Activated CD8-positive, alpha-beta T cell treated with anti-CD3 and anti-CD28 coated beads for 36 hours (primary cell): Measurements from ENCODE around the gene AIFM2. TPM values are rescaled to one million over a fixed set of nuclear protein-coding genes. Genes with fewer than 3 reads are reported as not detected.
A peak's percentile ranks its signal among the peaks of the same experiment; 100 is the strongest.
"Not testable (repeated sequence)": the region's sequence is repeated elsewhere in the genome, so short reads cannot be mapped to it uniquely, and the experiment has no call there.

Experiments used
- ATAC-seq: fragments of 200-7000 bp; cut with Tn5 transposase; one replicate; pipeline ENCODE4 v1.10.0; 2021; ENCODE audit warnings: mild to moderate bottlenecking, moderate library complexity
- CTCF ChIA-PET: fragments of 350-600 bp; sonication (Branson Sonifier 250); formaldehyde crosslinking; loops from one replicate; lab custom pipeline; 2021; ENCODE audit warnings: antibody characterized with exemption; lab: Charles Lee
- POLR2A ChIA-PET: fragments of 350-600 bp; sonication (Branson Sonifier 250); formaldehyde crosslinking; loops from one replicate; lab custom pipeline; 2021; ENCODE audit warnings: antibody characterized with exemption; lab: Charles Lee
- DNase-seq: peaks from one replicate; pipeline ENCODE4 v3.0.0-alpha.2; 2020
- H3K27ac Mint-ChIP-seq: one replicate; pipeline ENCODE4 v1.8.0; 2021; ENCODE audit warnings: mild to moderate bottlenecking, mixed read lengths
- H3K27me3 Mint-ChIP-seq: one replicate; pipeline ENCODE4 v1.8.0; 2021; ENCODE audit warnings: mixed read lengths
- H3K36me3 Mint-ChIP-seq: one replicate; pipeline ENCODE4 v1.8.0; 2021; ENCODE audit warnings: low read depth, mixed read lengths
- H3K4me1 Mint-ChIP-seq: one replicate; pipeline ENCODE4 v1.8.0; 2021; ENCODE audit warnings: low read depth, mixed read lengths
- H3K4me3 Mint-ChIP-seq: one replicate; pipeline ENCODE4 v1.8.0; 2021; ENCODE audit warnings: mild to moderate bottlenecking, moderate library complexity, mixed read lengths
- H3K9me3 Mint-ChIP-seq: one replicate; pipeline ENCODE4 v1.8.0; 2021; ENCODE audit warnings: mixed read lengths
- CTCF ChIP-seq: fragments of 200-600 bp; IDR thresholded peaks from one replicate; pipeline ENCODE4 v1.8.0; 2022; ENCODE audit warnings: antibody characterized with exemption, mild to moderate bottlenecking
- intact Hi-C: fragments of 100-400 bp; cut with micrococcal nuclease; formaldehyde crosslinking; loops from one replicate; pipeline ENCODE4 v1.10.0; 2022
- total RNA-seq, 2 experiments: library from RNA; stranded (reverse); gene quantifications; one replicate each; pipeline ENCODE4 v1.2.3, GENCODE V29; 2021

Gene AIFM2
- total RNA-seq = 1 to 10 TPM; 6.3 to 8.2 TPM

DNA sequence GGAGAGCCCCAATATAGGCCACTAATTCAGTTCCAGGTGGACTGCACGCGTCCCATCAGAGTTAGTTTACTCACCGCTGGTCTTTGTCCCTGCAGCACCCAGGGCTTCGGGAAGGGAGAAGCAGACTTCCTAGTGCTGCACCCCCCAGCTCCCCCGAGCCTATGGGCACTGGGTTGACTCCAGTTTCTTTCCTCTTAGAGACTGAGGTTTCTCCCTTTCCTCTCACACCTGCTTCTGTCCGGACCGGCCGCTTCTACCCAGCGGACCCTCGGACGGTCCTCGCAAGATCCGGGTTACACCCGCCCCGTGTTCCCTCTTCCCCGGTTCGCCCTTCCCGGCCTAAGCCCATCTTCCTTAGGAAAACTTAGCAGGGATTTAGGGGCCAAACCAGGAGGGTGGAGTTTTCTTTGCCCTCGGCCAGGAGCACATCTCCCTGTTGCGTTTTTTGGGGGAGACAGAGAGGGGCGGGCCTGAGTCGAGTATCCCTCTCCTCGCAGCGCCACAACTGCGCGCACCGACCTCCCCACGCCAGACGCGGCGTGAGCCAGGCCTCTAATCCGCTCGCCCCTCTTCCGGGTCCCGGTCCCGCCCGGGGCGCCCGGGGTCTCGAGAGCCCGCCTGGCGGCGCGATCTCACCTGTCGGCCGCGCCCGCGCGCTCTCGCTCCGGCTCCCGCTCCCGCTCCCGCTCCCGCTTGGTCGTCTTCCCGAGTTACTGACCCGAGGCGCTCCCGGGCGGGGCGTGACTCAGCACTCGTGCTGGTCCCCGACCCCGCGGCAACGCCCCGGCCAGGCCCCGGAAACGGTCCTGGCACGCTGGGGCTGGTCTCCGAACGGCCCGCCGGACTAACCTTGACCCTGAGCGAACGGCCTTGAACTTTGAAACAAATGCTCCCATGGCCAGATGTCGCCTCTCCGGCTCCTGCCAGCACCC lies at the start of gene AIFM2:
TSS of gene AIFM2 (minus strand) at position 728 of the 932 bp plus-strand sequence. CDS start 8,741 bp downstream, outside the sequence.
- Mint-ChIP-seq H3K36me3 (peaks cover 4% of the 10 kb centered on the region), H3K4me3 (peak within 1 kb of the TSS; percentile 80), H3K27me3 (no peaks in the 10 kb centered on the region), H3K4me1 (peaks cover 22% of the 10 kb centered on the region), H3K9me3 (no peaks in the 10 kb centered on the region), H3K27ac (peak within 1 kb of the TSS; percentile 93)
- ATAC-seq = peak; percentile 88
- ChIA-PET POLR2A (interaction anchor here (0.6 to 5.3 kb wide), 3 partner anchors 13 to 131 kb away, joined by 3 to 38 read pairs (median 3); partner anchors contain the start of gene TYSND1), CTCF (interaction anchor here (1.7 to 3.8 kb wide), 3 partner anchors 14 to 34 kb away, joined by 3 to 37 read pairs (median 28); partner anchors contain the start of gene TYSND1)
- intact Hi-C loops = no loop called here
- no peak for TF ChIP-seq CTCF
- peak; percentile 55 for DNase-seq

GRCh38 chr10:70179209-70179608 lies 46.6 kb upstream of the AIFM2 start:
- intact Hi-C loops = loop anchor here (2.0 kb wide), 1 partner anchor 36 kb away; no protein-coding TSS in a partner anchor
- H3K4me1 Mint-ChIP-seq, H3K36me3 Mint-ChIP-seq, H3K27me3 Mint-ChIP-seq, ATAC-seq, H3K27ac Mint-ChIP-seq, H3K4me3 Mint-ChIP-seq, H3K9me3 Mint-ChIP-seq, DNase-seq, POLR2A ChIA-PET: not testable (repeated sequence)
- CTCF ChIA-PET = interaction anchor here (1.2 kb wide), 1 partner anchor 32 kb away, joined by 7 read pairs; the partner anchor contains the start of gene TYSND1

DNA sequence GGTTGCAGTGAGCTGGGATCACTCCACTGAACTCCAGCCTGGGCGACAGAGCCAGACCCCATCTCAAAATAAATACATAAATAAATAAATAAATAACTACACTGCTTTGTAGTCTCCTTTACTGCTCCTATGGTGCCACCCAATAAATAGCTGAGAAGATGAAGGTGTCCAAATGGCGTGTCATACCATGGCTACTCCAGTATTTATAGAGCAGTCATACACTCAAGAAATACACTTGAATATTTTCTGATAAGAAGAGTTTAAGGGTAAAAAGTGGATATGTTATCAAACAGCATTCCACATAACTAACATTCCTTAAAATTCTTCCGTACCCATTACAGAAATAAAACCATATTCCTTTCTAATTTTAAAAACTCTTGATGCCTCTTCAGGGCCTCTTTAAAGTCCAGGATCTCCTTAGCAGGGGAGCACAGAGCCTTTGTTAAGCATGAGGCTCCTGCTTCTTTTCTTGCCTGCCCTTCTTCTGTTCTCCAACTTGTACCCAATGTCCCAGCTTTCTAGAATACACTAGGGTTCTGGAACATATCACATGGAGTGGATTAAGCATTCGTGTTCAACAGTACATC lies 45.6 kb upstream of the AIFM2 start:
- DNase-seq = no peak
- intact Hi-C loops = loop anchor here (2.0 kb wide), 1 partner anchor 37 kb away; no protein-coding TSS in a partner anchor
- ChIA-PET POLR2A (interaction anchor here (0.6 to 1.2 kb wide), 2 partner anchors 21 to 33 kb away, joined by 3 read pairs; no protein-coding TSS in a partner anchor), CTCF (interaction anchor here (1.2 to 2.6 kb wide), 3 partner anchors 15 to 63 kb away, joined by 3 to 8 read pairs (median 3); partner anchors contain the start of gene TYSND1)
- no peak overlapping the region for H3K4me3 Mint-ChIP-seq
- H3K27me3 Mint-ChIP-seq = peaks cover 2% of the 10 kb centered on the region
- H3K9me3 Mint-ChIP-seq = peaks cover 4% of the 10 kb centered on the region
- H3K4me1 Mint-ChIP-seq = peaks cover 11% of the 10 kb centered on the region
- ATAC-seq = no peak
- H3K27ac Mint-ChIP-seq = no peak overlapping the region
- TF ChIP-seq CTCF = no peak
- no peaks in the 10 kb centered on the region for H3K36me3 Mint-ChIP-seq

- no peak for TF ChIP-seq CTCF
- ChIA-PET POLR2A (no interaction called here), CTCF (interaction anchor here (2.6 kb wide), 1 partner anchor 30 kb away, joined by 8 read pairs; the partner anchor contains the start of gene TYSND1)
- ATAC-seq (no peak), DNase-seq (no peak)
- H3K4me1 Mint-ChIP-seq = peaks cover 22% of the 10 kb centered on the region
- H3K36me3 Mint-ChIP-seq = no peaks in the 10 kb centered on the region
- no peak overlapping the region for H3K4me3 Mint-ChIP-seq
- no peak overlapping the region for H3K27ac Mint-ChIP-seq
- intact Hi-C loops = no loop called here
- peaks cover 4% of the 10 kb centered on the region for H3K9me3 Mint-ChIP-seq
- no peaks in the 10 kb centered on the region for H3K27me3 Mint-ChIP-seq
These were observed 43.8 kb upstream of the AIFM2 start for GRCh38 chr10:70176441-70176840.

GRCh38 chr10:70175516-70175915 lies 42.9 kb upstream of the AIFM2 start:
- H3K36me3 Mint-ChIP-seq = peaks cover 3% of the 10 kb centered on the region
- no peak for TF ChIP-seq CTCF
- no peak for DNase-seq
- H3K9me3 Mint-ChIP-seq = peaks cover 4% of the 10 kb centered on the region
- H3K27me3 Mint-ChIP-seq = no peaks in the 10 kb centered on the region
- intact Hi-C loops = no loop called here
- ChIA-PET CTCF (interaction anchor here (0.6 to 1.6 kb wide), 4 partner anchors 29 to 204 kb away, joined by 3 to 8 read pairs (median 3); partner anchors contain the start of gene TYSND1), POLR2A (interaction anchor here (0.8 to 1.1 kb wide), 2 partner anchors 17 to 21 kb away, joined by 4 read pairs; no protein-coding TSS in a partner anchor)
- H3K27ac Mint-ChIP-seq = no peak overlapping the region
- ATAC-seq = no peak
- peaks cover 26% of the 10 kb centered on the region for H3K4me1 Mint-ChIP-seq
- no peak overlapping the region for H3K4me3 Mint-ChIP-seq
